HG03045 (cell line): ENCODE data around the gene UBXN11.

ENCODE experiments used
- ATAC-seq: cut with Tn5 transposase; IDR thresholded peaks from one replicate; pipeline ENCODE4 v1.9.1; 2021; ENCODE audit warnings: mild to moderate bottlenecking, moderate library complexity; ENCODE audit not compliant: unreplicated experiment

The UBXN11 gene

DNA sequence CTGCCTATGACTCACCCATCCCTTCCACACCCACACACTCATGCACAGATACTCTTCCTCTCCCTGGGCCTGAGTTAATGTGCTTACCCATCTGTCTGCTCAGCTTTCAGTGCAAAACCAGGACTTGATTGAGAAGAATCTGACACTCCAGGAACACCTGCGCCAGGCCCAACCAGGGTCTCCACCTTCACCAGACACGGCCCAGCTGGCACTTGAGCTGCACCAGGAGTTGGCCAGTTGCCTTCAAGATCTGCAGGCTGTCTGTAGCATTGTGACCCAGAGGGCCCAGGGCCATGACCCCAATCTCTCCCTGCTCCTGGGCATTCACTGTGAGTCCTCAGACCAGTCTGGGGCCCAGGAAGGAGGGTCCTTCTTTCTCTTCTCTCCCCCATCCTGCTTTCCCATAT lies 30.0 kb downstream of the UBXN11 start:
- no peak for ATAC-seq

GRCh38 chr1:26275580-26276431 lies 30.6 kb downstream of the UBXN11 start:
- ATAC-seq = no peak

DNA sequence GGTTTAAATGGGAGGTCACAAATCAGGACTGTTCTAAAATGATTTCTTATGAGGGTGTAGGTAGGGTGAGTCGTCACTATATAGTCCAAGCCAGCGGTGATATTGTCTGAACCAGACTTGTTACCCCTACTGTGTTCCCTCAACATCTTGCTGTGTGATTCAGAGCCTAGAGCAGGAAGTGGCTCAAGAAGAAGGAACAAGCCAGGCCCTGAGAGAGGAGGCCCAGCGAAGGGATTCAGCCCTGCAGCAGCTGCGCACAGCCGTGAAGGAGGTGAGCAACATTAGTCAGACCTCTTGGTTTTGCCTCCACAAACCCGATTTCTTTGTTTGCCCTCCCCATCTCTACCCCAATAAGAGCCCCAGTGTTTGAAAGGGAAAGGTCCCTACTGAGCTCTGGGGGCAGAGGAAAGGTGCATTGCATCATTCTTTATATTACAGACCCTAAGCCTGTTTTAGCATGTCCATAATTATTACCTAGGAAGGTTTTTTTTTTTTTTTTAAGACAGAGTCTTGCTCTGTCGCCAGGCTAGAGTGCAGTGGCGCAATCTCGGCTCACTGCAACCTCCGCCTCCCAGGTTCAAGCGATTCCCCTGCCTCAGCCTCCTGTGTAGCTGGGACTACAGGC lies 31.5 kb downstream of the UBXN11 start:
- ATAC-seq = no peak

GRCh38 chr1:26269198-26269550 lies 37.3 kb downstream of the UBXN11 start:
- no peak for ATAC-seq

DNA sequence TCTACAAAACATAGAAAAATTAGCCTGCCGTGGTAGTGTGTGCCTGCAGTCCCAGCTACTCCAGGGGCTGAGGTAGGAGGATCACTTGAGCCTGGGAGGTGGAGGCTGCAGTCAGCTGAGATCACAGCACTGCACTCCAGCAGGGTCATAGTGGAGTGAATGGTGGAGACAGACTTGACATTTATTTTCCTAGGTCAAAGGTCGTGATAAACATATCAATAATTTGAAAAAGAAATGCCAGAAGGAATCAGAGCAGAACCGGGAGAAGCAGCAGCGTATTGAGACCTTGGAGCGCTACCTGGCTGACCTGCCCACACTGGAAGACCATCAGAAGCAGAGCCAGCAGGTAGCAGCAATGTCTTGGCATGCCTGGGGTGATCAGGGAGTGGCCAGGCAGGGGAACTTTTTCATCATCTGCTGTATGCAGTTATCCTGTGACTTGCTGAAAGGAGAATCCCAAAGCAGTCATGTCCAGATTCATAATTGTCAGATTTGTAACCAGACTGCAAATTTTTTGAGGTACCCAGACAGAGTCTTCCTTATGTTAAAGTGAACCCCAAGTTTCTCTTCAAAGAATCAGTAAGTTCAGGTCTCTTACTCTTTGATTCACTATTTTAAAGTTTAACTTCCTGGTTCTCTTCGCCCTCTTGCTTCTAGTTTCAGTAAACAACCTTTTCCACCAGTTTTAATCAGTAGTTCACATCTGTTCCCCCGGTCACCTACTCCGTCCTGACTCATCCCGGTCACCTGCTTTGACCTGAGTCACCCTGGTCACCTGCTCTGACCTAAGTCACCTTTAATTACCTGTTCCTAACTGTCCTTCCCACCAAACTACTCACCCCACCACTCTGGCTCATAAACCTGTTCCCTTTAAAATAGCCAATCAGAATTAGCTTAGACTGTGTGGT lies 37.9 kb downstream of the UBXN11 start:
- ATAC-seq = no peak

DNA sequence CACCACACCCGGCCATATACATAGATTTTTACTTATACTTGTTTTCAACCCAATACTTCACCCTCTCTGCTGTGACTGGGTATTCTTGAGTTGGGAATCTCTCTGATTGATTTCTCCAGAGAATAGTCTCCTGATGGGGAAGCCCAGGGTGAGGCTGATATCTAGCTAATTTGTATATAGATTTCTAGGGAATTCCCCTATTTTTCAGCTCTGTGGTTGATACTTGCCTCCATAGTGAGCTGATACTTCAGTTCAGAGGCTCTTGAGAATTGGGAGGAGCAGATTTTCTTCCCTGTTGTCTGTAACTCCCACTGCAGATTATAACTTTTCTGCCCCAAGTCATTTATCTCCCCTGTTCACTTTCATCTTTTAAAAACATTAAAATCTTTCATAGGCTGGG lies 41.0 kb downstream of the UBXN11 start:
- no peak for ATAC-seq

- ATAC-seq = no peak
Measured at GRCh38 chr1:26263212-26263611, 43.2 kb downstream of the UBXN11 start.

DNA sequence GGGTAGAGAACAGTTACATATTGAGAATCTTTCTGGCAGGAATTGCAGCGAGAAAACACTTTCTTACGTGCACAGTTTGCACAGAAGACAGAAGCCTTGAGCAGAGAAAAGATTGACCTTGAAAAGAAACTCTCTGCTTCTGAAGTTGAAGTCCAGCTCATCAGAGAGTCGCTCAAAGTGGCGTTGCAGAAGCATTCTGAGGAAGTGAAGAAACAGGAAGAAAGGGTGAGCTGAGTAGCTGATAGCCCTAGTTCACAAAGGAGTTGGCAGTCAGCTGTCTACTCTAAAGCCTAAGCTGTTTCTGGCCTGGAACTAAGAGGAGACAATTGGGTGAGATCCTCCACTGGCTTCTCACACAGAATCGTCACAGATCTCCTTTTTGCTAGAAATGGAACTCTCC lies 46.9 kb downstream of the UBXN11 start:
- no peak for ATAC-seq

DNA sequence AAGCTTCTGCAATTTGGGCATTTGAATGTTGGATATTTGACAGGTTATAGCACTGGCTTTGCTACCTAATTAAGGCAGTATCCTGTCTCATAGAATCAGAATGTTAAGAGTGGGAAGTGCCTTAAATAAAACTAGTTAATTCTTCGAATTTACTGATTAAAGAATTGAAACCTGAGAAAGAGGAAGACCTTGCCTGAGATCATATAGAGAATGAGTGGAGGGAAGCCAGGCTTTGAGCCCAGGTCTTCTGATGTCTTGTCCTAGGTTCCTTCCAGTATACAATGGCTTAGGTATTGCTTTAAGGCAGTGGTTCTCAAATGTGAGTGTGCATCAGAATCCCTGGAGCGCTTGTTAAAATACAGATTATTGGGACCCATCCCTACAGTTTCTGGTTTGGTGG lies 47.4 kb downstream of the UBXN11 start:
- no peak for ATAC-seq

GRCh38 chr1:26257222-26257621 lies 49.2 kb downstream of the UBXN11 start:
- ATAC-seq = no peak

- no peak for ATAC-seq
Measured at GRCh38 chr1:26254404-26254803, 52.0 kb downstream of the UBXN11 start.

GRCh38 chr1:26252718-26253117 lies 53.7 kb downstream of the UBXN11 start:
- no peak for ATAC-seq

GRCh38 chr1:26239936-26240335 lies 66.5 kb downstream of the UBXN11 start:
- ATAC-seq = no peak

GRCh38 chr1:26237230-26237966 lies 69.0 kb downstream of the UBXN11 start:
- no peak for ATAC-seq

- ATAC-seq = peak; percentile 1
Measured at GRCh38 chr1:26234644-26235370, 71.6 kb downstream of the UBXN11 start.

DNA sequence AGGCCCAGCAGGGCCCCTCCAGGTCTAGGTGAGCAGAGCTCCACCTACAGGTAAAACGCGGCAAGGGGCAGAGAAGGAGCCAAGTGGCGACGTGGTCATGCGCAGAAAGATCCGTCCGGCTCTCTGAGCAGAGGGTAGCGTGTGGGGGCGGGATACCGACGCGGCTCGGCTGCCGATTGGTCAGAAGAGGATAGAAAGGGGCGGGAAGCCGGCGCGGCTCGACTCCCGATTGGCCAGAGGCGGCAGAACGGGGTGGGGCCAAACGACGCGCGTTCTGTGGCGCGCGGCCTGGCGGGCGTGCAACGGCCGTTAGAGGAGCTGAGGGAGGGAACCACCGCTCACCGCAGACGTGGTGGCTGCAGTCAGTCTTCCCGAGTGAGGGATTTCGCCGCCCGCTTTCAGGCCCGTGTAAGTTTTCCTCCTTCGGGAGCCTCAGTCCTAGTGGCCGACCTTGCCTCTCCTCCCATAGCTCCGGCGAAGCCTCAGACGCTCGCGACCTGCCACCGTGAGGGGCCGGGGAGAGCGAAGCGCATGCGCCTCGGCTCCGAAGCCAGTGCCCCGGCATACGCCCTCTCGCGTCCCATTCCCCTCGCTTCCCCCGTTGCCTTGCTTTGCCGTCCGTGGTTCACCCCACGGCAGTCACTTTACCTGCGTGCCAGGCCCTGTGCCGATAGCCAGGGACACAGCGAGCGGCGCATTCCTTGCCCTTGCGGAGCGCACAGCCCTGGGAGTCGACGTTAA lies 72.4 kb downstream of the UBXN11 start, which contains the start of gene CEP85:
CEP85 (plus strand) TSS at position 298 of the 741 bp plus-strand sequence. CDS start 5,584 bp downstream, outside the sequence.
- peak; percentile 93 for ATAC-seq
